Ishikawa (cell line): ENCODE results near the gene VWA8.

ENCODE experiments used
- CEBPB ChIP-seq: IDR thresholded peaks from 2 replicates; pipeline ENCODE4 v1.6.1; 2012
- CREB1 ChIP-seq: IDR thresholded peaks from 2 replicates; pipeline ENCODE4 v1.6.1; 2012; ENCODE audit warnings: low read depth
- EGR1 ChIP-seq: IDR thresholded peaks from 2 replicates; pipeline ENCODE4 v1.6.1; 2012
- EP300 ChIP-seq: IDR thresholded peaks from 2 replicates; pipeline ENCODE4 v1.6.1; 2012; ENCODE audit warnings: borderline replicate concordance
- FOXM1 ChIP-seq: IDR thresholded peaks from 2 replicates; pipeline ENCODE4 v1.6.1; 2012; ENCODE audit warnings: low read depth, borderline replicate concordance
- NFIC ChIP-seq: IDR thresholded peaks from 2 replicates; pipeline ENCODE4 v1.6.1; 2012
- RAD21 ChIP-seq: IDR thresholded peaks from 2 replicates; pipeline ENCODE4 v1.6.1; 2012; ENCODE audit warnings: low read depth
- TAF1 ChIP-seq: IDR thresholded peaks from 2 replicates; pipeline ENCODE4 v1.6.1; 2012; ENCODE audit warnings: low read depth, mild to moderate bottlenecking
- TCF12 ChIP-seq: IDR thresholded peaks from 2 replicates; pipeline ENCODE4 v1.6.1; 2012; ENCODE audit warnings: low read depth
- TEAD4 ChIP-seq: IDR thresholded peaks from 2 replicates; pipeline ENCODE4 v1.6.1; 2012
- YY1 ChIP-seq: IDR thresholded peaks from 2 replicates; pipeline ENCODE4 v1.6.1; 2012; ENCODE audit warnings: low read depth
- ZBTB7A ChIP-seq: IDR thresholded peaks from 2 replicates; pipeline ENCODE4 v1.6.1; 2012; ENCODE audit warnings: low read depth
- TF ChIP-seq, protein P1 (sequence below): IDR thresholded peaks from 2 replicates; pipeline ENCODE4 v1.6.1; 2012
- TF ChIP-seq, protein P2 (sequence below): IDR thresholded peaks from 2 replicates; pipeline ENCODE4 v1.6.1; 2012
- TF ChIP-seq, protein P3 (sequence below): IDR thresholded peaks from 2 replicates; pipeline ENCODE4 v1.6.1; 2012; ENCODE audit warnings: low read depth, mild to moderate bottlenecking

VWA8 gene

GRCh38 chr13:41944635-41945397 is 16.1 kb downstream of the VWA8 start:
- TF ChIP-seq, protein P1, sequence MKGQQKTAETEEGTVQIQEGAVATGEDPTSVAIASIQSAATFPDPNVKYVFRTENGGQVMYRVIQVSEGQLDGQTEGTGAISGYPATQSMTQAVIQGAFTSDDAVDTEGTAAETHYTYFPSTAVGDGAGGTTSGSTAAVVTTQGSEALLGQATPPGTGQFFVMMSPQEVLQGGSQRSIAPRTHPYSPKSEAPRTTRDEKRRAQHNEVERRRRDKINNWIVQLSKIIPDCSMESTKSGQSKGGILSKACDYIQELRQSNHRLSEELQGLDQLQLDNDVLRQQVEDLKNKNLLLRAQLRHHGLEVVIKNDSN: no peak
- TF ChIP-seq CEBPB (no peak), FOXM1 (no peak), TAF1 (no peak), NFIC (no peak), TCF12 (no peak), YY1 (no peak), TEAD4 (no peak), RAD21 (no peak), CREB1 (no peak)
- TF ChIP-seq, protein P2, sequence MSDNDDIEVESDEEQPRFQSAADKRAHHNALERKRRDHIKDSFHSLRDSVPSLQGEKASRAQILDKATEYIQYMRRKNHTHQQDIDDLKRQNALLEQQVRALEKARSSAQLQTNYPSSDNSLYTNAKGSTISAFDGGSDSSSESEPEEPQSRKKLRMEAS: no peak

- TF ChIP-seq ZBTB7A: no peak
- no peak for TF ChIP-seq EGR1
- no peak for TF ChIP-seq FOXM1
Observed at GRCh38 chr13:41944229-41944628, 16.7 kb downstream of the VWA8 start.

DNA sequence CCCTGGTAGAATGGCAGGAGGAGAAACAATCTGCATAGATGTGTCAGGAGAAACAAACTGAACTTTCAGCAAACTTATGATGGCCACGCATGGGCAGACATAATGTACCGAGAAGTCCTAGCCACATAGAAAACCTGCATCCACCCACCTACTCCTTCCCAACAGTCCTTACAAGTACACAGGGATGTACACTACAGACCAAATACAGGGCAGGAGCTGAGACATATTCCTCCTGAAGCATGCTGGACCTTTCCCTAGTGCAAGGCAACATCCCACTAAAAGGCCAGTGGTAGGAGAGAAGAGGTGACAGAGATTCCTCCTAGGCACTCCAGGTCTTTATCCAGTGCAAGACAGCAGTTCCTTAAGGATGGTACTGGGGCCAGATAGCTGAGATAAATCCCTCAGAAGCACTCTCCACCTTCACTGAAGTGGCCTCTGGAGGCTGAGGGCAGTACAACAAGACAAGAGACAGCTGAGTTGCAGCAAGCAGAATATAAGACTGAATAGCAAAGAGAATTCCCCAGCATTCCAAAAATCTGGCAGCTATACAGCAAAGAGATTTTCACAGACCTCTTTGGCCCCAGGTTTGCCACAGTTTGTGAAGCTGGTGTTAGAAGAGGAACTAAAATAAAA is 18.3 kb downstream of the VWA8 start:
- TF ChIP-seq EP300: no peak
- 0 out of 2 replicates have a peak, but pooled peaks have one; percentile 3 for TF ChIP-seq RAD21
- no peak for TF ChIP-seq NFIC
- no peak for TF ChIP-seq CEBPB

DNA sequence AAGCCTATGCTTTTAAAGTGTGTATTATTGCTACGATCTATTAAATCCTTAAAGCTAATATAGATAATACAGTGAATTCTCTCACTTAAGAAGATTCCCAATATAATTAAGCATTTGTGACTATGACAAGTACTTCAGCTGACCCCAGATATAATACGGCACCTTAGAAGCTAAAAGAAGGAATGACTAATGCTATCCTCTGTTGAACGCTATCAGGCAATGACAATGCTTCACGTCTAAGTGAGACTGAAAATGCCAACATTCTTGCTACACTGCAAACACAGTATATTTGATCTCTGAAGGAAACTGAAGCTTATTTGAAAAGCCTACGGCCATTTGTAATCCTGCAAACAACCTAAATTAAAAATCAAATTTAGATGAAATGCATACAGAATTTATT is 19.7 kb downstream of the VWA8 start:
- no peak for TF ChIP-seq ZBTB7A
- no peak for TF ChIP-seq YY1
- TF ChIP-seq, protein P2: no peak
- no peak for TF ChIP-seq EP300
- TF ChIP-seq, protein P1: no peak
- no peak for TF ChIP-seq TAF1
- no peak for TF ChIP-seq CREB1
- TF ChIP-seq, protein P3, sequence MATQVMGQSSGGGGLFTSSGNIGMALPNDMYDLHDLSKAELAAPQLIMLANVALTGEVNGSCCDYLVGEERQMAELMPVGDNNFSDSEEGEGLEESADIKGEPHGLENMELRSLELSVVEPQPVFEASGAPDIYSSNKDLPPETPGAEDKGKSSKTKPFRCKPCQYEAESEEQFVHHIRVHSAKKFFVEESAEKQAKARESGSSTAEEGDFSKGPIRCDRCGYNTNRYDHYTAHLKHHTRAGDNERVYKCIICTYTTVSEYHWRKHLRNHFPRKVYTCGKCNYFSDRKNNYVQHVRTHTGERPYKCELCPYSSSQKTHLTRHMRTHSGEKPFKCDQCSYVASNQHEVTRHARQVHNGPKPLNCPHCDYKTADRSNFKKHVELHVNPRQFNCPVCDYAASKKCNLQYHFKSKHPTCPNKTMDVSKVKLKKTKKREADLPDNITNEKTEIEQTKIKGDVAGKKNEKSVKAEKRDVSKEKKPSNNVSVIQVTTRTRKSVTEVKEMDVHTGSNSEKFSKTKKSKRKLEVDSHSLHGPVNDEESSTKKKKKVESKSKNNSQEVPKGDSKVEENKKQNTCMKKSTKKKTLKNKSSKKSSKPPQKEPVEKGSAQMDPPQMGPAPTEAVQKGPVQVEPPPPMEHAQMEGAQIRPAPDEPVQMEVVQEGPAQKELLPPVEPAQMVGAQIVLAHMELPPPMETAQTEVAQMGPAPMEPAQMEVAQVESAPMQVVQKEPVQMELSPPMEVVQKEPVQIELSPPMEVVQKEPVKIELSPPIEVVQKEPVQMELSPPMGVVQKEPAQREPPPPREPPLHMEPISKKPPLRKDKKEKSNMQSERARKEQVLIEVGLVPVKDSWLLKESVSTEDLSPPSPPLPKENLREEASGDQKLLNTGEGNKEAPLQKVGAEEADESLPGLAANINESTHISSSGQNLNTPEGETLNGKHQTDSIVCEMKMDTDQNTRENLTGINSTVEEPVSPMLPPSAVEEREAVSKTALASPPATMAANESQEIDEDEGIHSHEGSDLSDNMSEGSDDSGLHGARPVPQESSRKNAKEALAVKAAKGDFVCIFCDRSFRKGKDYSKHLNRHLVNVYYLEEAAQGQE: no peak
- no peak for TF ChIP-seq TEAD4
- no peak for TF ChIP-seq NFIC

DNA sequence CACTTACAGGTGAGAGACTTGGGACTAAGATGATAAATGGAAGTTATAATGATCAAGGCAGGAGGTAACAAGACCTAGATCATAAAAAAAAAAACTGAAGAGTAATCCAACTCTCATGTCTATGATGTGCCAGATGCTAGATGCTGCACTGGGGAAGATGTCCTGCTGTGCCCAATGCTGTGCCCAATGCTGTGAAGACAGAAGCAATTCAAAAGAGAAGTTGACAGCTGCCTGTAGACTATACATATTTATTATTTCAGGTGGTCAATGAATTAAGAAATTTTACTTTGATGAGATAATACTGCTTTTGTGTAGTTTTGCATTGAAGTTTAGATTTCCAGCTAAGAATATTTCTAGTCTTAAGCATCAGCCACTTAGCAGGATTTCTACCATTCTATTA is 21.5 kb downstream of the VWA8 start:
- TF ChIP-seq TEAD4: no peak
- no peak for TF ChIP-seq TCF12
- TF ChIP-seq YY1: no peak
- no peak for TF ChIP-seq TAF1
- no peak for TF ChIP-seq CREB1
- TF ChIP-seq, protein P3: no peak
- TF ChIP-seq, protein P1: no peak
- TF ChIP-seq FOXM1: no peak
- no peak for TF ChIP-seq NFIC
- no peak for TF ChIP-seq EP300
- TF ChIP-seq RAD21: no peak
- TF ChIP-seq, protein P2: no peak
- no peak for TF ChIP-seq ZBTB7A
